Endothelial cell (in vitro differentiated cells): ENCODE measurements around the gene RNF13. TPM values are rescaled to one million over a fixed set of nuclear protein-coding genes. Genes with fewer than 3 reads are reported as not detected.

ENCODE experiments used
- DNase-seq: peaks from one replicate; pipeline ENCODE4 v3.0.0; 2021; ENCODE audit warnings: low spot score
- H3K27ac Mint-ChIP-seq: one replicate; pipeline ENCODE4 v1.8.0; 2021; ENCODE audit warnings: mixed read lengths, inconsistent platforms; ENCODE audit not compliant: unreplicated experiment
- H3K27me3 Mint-ChIP-seq: one replicate; pipeline ENCODE4 v1.8.0; 2021; ENCODE audit warnings: mild to moderate bottlenecking, moderate library complexity, mixed read lengths, inconsistent platforms; ENCODE audit not compliant: unreplicated experiment
- H3K36me3 Mint-ChIP-seq: one replicate; pipeline ENCODE4 v1.8.0; 2021; ENCODE audit warnings: mild to moderate bottlenecking, low read depth, mixed read lengths, inconsistent platforms; ENCODE audit not compliant: unreplicated experiment
- H3K4me1 Mint-ChIP-seq: one replicate; pipeline ENCODE4 v1.8.0; 2021; ENCODE audit warnings: mild to moderate bottlenecking, mixed read lengths, inconsistent platforms; ENCODE audit not compliant: unreplicated experiment
- H3K4me3 Mint-ChIP-seq: one replicate; pipeline ENCODE4 v1.8.0; 2021; ENCODE audit warnings: mild to moderate bottlenecking, mixed read lengths, inconsistent platforms; ENCODE audit not compliant: unreplicated experiment
- H3K9me3 Mint-ChIP-seq: one replicate; pipeline ENCODE4 v1.8.0; 2021; ENCODE audit warnings: mixed read lengths, inconsistent platforms; ENCODE audit not compliant: unreplicated experiment
- CTCF ChIP-seq: fragments of 200-600 bp; sonication (generic); IDR thresholded peaks from one replicate; pipeline ENCODE4 v1.5.0; 2021; ENCODE audit warnings: antibody characterized with exemption; ENCODE audit not compliant: unreplicated experiment
- total RNA-seq: library from RNA; stranded (reverse); fragmentation: NEBNext Ultra II Directional; extraction: Animal tissue kit (Norgen Biotek cat#: 25700); gene quantifications from one replicate; pipeline ENCODE4 v1.2.1, GENCODE V29; 2021; ENCODE audit not compliant: unreplicated experiment

Gene RNF13
- total RNA-seq, 1 donor from 2014 or later, result 30.7 TPM

- Mint-ChIP-seq H3K4me1 (peaks cover 1% of the 10 kb centered on the region), H3K4me3 (no peak overlapping the region), H3K36me3 (no peaks in the 10 kb centered on the region), H3K27ac (no peak overlapping the region), H3K9me3 (no peaks in the 10 kb centered on the region), H3K27me3 (no peaks in the 10 kb centered on the region)
- DNase-seq, result no peak
- TF ChIP-seq CTCF, result no peak
These were observed 93.0 kb downstream of the RNF13 start for GRCh38 chr3:149906036-149906435.

- DNase-seq, result no peak
- Mint-ChIP-seq H3K36me3 (no peaks in the 10 kb centered on the region), H3K27me3 (no peaks in the 10 kb centered on the region), H3K4me1 (no peaks in the 10 kb centered on the region), H3K9me3 (no peaks in the 10 kb centered on the region), H3K4me3 (no peak overlapping the region), H3K27ac (no peak overlapping the region)
- no peak for TF ChIP-seq CTCF
These were observed 95.5 kb downstream of the RNF13 start for GRCh38 chr3:149908424-149908957.

- TF ChIP-seq CTCF, result no peak
- Mint-ChIP-seq H3K9me3 (no peaks in the 10 kb centered on the region), H3K4me3 (no peak overlapping the region), H3K27ac (no peak overlapping the region), H3K4me1 (no peaks in the 10 kb centered on the region), H3K27me3 (no peaks in the 10 kb centered on the region), H3K36me3 (no peaks in the 10 kb centered on the region)
- DNase-seq, result no peak
These were observed 96.9 kb downstream of the RNF13 start for GRCh38 chr3:149909923-149910322.

GRCh38 chr3:149917124-149917667, 104.2 kb downstream of the RNF13 start:
- no peaks in the 10 kb centered on the region for H3K4me1 Mint-ChIP-seq
- no peak overlapping the region for H3K27ac Mint-ChIP-seq
- DNase-seq, result no peak
- H3K36me3 Mint-ChIP-seq, result peaks cover 6% of the 10 kb centered on the region
- no peak for TF ChIP-seq CTCF
- no peaks in the 10 kb centered on the region for H3K9me3 Mint-ChIP-seq
- no peak overlapping the region for H3K4me3 Mint-ChIP-seq
- no peaks in the 10 kb centered on the region for H3K27me3 Mint-ChIP-seq

GRCh38 chr3:149919509-149919908, 106.5 kb downstream of the RNF13 start:
- no peak overlapping the region for H3K27ac Mint-ChIP-seq
- no peak for TF ChIP-seq CTCF
- H3K9me3 Mint-ChIP-seq, result no peaks in the 10 kb centered on the region
- no peak overlapping the region for H3K4me3 Mint-ChIP-seq
- no peak for DNase-seq
- no peaks in the 10 kb centered on the region for H3K4me1 Mint-ChIP-seq
- H3K27me3 Mint-ChIP-seq, result no peaks in the 10 kb centered on the region
- peaks cover 8% of the 10 kb centered on the region for H3K36me3 Mint-ChIP-seq
